GM18907 (cell line): ENCODE data around the gene UBE3D.
A peak's percentile ranks its signal among the peaks of the same experiment; 100 is the strongest.

Experiments used
- ATAC-seq: cut with Tn5 transposase; IDR thresholded peaks from one replicate; pipeline ENCODE4 v1.9.1; 2021; ENCODE audit warnings: mild to moderate bottlenecking, moderate library complexity; ENCODE audit not compliant: unreplicated experiment

The UBE3D gene, protein sequence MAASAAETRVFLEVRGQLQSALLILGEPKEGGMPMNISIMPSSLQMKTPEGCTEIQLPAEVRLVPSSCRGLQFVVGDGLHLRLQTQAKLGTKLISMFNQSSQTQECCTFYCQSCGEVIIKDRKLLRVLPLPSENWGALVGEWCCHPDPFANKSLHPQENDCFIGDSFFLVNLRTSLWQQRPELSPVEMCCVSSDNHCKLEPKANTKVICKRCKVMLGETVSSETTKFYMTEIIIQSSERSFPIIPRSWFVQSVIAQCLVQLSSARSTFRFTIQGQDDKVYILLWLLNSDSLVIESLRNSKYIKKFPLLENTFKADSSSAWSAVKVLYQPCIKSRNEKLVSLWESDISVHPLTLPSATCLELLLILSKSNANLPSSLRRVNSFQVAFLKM

GRCh38 chr6:83065511-83066192 is at the start of gene UBE3D:
TSS of gene UBE3D (minus strand) at chr6:83065841. CDS start at chr6:83065718, 123 bp downstream.
- ATAC-seq, result peak; percentile 70

DNA sequence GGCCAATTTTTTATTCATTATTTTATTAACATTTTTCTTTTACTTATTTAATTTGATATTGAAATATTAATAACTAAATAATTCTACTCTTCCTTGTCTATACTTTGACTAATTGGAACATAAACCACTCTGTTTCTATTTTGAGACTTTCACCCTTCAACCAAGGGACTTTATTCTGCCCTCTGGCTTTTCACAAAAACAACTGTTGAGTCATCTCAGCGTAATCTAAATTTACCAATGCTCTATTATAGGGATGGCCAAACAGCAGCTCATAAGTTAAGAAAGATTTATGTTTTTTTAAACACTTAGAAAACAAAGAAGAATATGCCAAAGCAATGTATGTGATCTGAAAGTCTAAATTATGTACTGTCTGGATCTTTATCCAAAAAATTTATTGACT is 48.5 kb upstream of the UBE3D start:
- no peak for ATAC-seq

DNA sequence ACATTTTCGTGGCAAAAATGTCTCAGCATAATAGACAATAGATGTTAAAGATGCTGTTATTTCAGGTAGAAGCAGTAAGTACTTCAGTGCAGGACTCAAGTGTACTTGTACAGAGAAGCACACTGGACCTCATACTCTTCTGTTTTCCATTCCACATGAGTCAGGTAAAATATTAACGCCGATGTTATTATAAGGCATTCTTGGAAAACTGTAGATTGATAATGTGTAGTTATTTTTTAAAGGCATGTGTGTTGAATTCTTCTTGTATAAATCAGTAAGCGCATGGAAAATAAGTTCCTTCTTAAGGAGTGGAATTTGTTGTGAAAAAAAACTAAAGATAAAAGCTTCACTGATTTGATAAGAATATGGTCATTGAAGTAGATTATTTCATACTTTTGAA is 47.6 kb upstream of the UBE3D start:
- ATAC-seq, result no peak

- ATAC-seq, result no peak
Measured at GRCh38 chr6:83108378-83108777, 42.7 kb upstream of the UBE3D start.

DNA sequence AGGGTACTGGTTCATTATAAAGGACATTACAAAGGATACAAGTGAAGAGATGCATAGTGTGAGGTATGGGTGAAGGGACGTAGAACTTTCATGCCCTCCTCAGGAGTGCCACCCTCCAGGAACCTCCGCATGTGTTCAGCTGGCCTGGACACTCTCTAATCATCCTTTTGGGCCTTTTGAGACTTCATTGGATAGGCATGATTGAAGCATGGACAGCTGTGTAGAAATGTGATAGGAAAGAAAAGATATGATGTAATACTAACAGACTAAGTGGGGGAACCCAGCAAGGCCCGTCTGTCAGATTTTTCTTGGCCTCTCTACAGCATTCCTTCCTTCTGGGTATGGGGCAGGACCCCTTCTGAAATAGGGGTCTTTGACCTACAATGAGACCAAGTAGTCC is 32.9 kb upstream of the UBE3D start:
- ATAC-seq, result no peak

DNA sequence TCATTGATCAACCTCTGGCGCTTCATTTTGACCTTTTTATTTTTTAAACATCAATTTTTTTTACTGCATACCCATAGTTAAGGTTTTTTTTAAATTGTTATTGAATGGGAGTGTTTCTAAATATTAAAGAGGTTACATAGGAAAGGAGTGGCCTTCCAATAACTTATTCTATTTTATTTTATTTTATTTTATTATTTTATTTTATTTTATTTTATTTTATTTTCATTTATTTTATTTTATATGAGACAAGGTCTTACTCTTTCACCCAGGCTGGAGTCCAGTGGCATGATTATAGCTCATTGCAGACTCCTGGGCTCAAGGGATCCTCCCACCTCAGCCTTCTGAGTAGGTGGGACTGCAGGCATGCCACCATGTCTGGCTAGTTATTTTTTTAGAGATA is 32.0 kb upstream of the UBE3D start:
- no peak for ATAC-seq

GRCh38 chr6:83097204-83097603 is 31.6 kb upstream of the UBE3D start:
- ATAC-seq, result no peak

GRCh38 chr6:83096791-83097190 is 31.1 kb upstream of the UBE3D start:
- no peak for ATAC-seq

- ATAC-seq, result no peak
Measured at GRCh38 chr6:83092756-83093399, 27.2 kb upstream of the UBE3D start.

- peak; percentile 98 for ATAC-seq
Measured at GRCh38 chr6:83086751-83087150, 21.1 kb upstream of the UBE3D start.

DNA sequence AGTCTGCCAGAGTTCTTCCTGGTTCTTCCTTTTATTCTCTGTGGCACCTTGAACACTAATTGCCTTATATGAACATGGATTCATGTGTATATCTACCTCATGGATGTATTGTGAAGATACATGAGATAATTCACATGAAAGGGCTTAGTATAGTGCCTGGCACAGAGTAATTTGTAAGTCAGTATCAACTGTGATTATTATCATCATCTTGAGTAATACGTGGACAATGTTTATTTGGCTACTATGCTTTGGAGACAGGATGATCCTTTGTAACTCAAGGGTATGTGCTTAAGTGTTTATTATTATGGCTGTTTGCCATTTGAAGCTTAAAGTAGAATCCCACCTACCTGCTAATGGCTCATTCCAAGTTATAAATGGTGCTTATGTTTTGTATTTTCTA is 17.8 kb upstream of the UBE3D start:
- ATAC-seq, result no peak

- no peak for ATAC-seq
Measured at GRCh38 chr6:83073615-83074014, 8.0 kb upstream of the UBE3D start.

DNA sequence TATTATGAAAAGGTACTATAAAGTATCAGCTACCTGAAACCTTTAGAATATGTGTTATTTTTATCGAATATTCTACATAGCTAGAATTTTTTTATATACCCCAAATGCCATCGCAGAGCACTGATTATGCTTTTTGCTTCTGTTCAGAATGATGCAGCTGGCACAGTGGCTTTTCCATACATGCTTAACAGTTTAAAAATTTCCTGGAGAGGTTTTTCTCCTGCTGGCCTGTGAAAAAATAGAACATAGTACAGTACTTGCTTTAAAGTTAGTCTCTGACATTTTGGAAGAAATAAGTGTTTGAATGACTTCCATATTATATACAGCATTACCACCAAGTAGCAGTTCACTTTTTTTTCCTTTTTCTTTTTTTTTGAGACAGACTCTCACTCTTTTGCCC is 7.1 kb upstream of the UBE3D start:
- ATAC-seq, result no peak

DNA sequence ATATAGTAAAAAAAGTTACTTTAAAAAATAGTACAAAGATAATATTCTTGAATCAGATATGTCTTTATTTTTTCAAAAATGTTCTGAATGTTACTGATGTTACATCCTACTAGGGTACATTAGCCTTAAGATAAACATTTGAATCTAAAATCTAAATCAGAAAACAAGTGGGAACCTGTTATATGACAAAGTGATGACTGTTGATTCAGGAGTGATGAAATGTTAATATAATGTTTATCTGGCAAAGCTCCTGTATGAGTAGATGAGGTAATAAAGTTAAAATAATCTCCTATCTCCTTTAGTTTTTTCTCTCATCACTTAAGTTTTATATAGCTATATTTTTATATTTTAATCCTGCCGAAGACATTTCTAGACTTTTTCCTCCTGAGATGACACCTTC is 6.1 kb upstream of the UBE3D start:
- ATAC-seq, result no peak

DNA sequence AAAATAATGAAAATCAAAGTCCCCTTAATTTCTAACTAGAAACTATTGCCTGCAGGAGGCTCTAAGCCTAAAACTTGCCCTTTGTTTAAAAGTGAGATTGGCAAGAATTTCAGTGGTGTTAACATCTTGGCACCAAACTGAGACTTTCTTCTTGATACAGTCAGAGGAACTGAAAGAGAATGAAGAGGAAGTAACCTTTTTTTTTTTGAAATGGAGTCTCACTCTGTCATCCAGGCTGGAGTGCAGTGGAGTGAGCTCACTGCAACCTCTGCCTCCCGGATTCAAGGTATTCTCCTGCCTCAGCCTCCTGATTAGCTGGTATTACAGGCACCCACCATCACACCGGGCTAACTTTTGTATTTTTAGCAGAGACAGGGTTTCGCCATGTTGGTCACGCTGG is 5.4 kb upstream of the UBE3D start:
- ATAC-seq, result peak; percentile 67

GRCh38 chr6:83069633-83070032 is 4.0 kb upstream of the UBE3D start:
- ATAC-seq, result no peak

- no peak for ATAC-seq
Measured at GRCh38 chr6:83068616-83069015, 3.0 kb upstream of the UBE3D start.

DNA sequence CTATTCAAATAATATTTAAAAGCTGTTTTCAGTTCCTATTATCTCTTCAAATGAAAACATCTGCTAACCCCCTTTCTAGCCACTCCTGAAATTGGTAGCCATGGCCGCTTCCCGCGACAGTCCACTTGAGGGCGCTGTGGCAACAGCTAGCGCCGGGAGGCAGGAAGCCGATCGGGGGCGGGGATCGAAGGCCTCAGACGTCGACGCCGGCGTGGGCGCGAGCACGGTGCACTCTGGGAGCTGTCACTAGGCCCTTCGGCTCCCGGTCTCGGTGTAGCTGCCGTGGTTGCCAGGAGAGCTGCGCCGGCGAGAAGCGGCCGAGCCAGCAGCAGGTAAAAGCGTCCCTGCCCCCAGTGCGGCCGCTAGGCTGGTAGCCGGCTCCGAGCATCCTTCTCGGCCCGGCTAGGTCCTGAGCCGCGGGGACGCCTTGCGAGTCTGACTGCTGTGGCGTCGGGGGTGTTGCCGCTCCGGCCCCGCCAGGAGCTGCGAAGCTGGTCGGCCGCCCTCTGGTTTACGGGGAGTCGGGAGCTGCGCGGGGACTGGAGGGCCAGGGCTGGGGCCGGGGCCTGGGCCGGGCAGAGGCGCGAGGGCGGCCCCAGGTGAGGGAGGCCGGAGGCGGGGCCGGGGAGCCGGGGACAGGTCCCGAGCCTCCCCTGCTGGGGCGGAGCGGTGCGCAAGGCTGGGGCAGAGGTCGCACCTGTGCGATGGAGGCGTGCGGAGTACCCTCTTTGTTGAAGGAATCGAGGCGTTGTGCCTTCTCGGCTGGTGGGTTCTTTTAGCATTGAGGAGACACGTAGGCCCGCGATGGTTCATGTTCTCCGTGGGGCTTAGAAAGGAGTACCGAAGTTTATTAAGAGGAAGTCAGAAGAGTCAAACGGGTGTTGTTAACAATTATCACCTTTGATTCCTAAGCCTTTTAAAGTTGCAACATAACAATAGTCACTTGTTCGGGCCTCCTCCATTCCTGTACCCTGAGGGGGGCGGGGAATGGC is 2.1 kb upstream of the UBE3D start, which contains the start of gene DOP1A:
TSS of gene DOP1A (plus strand) at position 224 of the 992 bp plus-strand sequence. CDS start 29,307 bp downstream, outside the sequence.
- ATAC-seq, result peak; percentile 90

GRCh38 chr6:83062225-83062624 is 3.4 kb downstream of the UBE3D start:
- ATAC-seq, result no peak

DNA sequence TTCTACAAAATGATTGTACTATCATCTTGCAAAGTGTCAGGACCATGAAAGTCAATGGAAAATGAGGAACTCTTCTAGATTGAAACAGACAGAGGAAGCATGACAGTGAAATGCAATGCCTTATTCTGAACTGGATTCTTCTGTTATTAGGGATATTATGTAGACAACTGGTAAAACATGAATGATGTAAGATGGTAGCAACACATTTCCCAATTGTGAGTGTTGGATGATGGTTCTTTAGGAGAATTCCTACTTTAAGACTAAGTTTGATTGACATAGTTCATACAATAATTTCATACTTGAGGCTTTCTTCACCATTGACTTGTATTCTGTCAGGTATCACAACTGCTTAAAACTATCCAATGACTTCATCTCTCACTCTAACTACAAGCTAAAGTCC is 4.5 kb downstream of the UBE3D start:
- no peak for ATAC-seq
